AG09309 (cell line): ENCODE results near the gene PDSS2.
"Not testable (repeated sequence)": the region's sequence is repeated elsewhere in the genome, so short reads cannot be mapped to it uniquely, and the experiment has no call there.

Experiments
- DNase-seq: peaks from one replicate; pipeline ENCODE4 v3.0.0-alpha.2; 2010; ENCODE audit warnings: low read depth
- H3K4me3 ChIP-seq: 2 replicates; pipeline ENCODE4 v1.5.1; 2011; ENCODE audit warnings: mild to moderate bottlenecking, low read depth, low read length, moderate library complexity; ENCODE audit not compliant: control insufficient read depth
- TF ChIP-seq, protein P1 (sequence below): IDR thresholded peaks from 2 replicates; pipeline ENCODE4 v1.5.1; 2011; ENCODE audit warnings: mild to moderate bottlenecking, low read depth, low read length, inconsistent platforms; ENCODE audit not compliant: insufficient read depth, control insufficient read depth; ENCODE audit errors: missing control alignments

Gene PDSS2

DNA sequence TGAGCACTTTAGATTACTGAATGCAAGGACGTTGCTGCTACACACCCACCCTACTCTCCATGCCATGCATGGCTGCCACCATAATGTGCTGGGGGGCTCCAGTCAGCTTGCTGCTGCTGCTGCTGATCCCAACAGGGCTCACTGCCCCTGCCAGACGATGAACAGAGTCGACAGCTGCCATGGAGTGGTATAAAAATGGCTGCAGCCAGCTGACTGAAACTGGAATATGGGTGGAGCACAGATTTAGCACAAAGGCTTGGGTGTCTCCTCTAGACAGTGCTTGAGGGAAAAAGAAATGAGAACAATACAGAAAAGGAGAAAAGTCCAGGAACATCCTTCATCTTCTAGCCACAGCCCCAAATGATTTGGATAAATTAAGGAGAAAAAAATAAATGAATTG, 150.7 kb downstream of the PDSS2 start:
- DNase-seq: no peak
- no peak overlapping the region for H3K4me3 ChIP-seq
- TF ChIP-seq, protein P1, sequence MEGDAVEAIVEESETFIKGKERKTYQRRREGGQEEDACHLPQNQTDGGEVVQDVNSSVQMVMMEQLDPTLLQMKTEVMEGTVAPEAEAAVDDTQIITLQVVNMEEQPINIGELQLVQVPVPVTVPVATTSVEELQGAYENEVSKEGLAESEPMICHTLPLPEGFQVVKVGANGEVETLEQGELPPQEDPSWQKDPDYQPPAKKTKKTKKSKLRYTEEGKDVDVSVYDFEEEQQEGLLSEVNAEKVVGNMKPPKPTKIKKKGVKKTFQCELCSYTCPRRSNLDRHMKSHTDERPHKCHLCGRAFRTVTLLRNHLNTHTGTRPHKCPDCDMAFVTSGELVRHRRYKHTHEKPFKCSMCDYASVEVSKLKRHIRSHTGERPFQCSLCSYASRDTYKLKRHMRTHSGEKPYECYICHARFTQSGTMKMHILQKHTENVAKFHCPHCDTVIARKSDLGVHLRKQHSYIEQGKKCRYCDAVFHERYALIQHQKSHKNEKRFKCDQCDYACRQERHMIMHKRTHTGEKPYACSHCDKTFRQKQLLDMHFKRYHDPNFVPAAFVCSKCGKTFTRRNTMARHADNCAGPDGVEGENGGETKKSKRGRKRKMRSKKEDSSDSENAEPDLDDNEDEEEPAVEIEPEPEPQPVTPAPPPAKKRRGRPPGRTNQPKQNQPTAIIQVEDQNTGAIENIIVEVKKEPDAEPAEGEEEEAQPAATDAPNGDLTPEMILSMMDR: no peak

DNA sequence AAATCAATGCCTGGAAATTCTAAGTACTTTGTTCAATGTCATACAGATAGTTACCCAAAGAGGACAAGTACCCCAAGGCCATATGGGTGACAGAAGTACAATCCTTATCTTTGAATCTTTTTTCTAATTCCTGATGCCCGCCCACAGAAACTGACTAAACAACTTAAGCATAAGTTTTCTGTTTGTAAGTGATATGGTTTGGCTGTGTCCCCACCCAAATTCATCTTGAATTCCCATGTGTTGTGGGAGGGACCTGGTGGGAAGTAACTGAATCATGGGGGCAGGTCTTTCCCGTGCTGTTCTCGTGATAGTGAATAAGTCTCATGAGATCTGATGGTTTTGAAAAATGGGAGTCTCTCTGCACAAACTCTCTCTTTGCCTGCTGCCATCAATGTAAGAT, 153.4 kb downstream of the PDSS2 start:
- DNase-seq, H3K4me3 ChIP-seq: not testable (repeated sequence)

DNA sequence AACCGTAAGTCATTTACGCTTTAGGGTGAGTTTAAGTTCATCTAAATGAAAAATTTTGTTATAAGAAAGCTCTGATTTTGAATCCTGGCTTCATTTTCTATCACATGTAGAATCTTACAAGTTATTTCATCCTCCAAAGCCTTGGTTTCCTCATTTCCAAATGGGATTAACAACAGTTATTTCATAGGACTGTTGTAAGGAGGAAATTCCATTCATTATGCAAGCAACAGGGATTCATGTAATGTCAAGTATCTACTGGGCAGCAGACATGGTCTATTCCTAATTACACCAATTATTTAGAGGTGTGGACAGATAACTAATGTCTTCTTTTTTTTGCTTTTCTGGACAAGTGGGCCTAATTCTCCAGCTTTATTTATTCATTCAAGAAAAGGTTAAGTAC, 154.0 kb downstream of the PDSS2 start:
- H3K4me3 ChIP-seq: no peak overlapping the region
- TF ChIP-seq, protein P1: no peak
- DNase-seq: peak; percentile 7

DNA sequence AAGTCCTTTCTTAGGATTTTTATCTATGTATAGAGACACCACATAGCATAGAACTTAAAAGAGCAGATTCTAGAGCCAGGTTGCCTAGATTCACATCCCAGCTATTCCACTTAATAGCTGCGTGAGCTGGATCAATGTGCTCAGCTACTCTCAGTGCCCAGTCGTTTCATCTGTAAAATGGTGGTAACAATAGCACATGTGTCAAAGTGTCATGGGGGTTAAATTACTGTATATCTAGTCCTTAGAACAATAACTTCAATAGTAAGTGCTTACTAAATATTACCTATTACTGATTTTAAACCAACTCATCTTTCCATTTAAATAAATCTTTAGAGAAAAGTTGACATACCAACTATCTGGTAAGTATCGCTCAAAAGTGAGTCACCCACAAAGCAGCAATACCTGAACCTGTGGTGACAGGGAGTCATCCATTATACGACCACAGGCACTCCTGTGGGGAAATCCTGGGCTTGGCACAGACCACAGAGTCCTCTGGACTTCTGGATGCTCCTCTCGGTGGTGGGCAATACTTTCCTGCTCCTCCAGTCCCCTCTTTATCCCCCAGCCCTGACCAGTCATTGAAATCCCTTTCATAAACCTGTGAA, 154.8 kb downstream of the PDSS2 start:
- H3K4me3 ChIP-seq: no peak overlapping the region
- no peak for DNase-seq
- TF ChIP-seq, protein P1: no peak

DNA sequence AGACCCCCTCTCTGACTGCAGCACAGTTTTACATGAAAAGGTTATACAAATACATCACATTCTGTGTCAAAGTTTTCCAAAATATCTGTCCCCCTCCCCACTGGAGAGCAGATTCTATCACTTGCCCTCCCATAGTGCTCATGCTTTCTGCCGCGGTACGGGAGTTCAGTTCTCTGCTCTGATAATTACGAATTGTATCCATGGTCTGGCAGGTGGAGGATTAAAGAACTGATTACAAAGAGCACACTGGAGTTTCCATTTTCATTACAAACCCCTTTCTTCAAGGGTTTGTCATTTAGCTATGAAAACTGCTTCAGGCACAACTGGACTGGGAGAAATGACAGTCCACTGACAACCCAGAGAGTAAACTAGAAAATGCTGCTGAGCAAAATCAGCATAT, 166.0 kb downstream of the PDSS2 start:
- DNase-seq: no peak
- H3K4me3 ChIP-seq: no peak overlapping the region
- TF ChIP-seq, protein P1: no peak

DNA sequence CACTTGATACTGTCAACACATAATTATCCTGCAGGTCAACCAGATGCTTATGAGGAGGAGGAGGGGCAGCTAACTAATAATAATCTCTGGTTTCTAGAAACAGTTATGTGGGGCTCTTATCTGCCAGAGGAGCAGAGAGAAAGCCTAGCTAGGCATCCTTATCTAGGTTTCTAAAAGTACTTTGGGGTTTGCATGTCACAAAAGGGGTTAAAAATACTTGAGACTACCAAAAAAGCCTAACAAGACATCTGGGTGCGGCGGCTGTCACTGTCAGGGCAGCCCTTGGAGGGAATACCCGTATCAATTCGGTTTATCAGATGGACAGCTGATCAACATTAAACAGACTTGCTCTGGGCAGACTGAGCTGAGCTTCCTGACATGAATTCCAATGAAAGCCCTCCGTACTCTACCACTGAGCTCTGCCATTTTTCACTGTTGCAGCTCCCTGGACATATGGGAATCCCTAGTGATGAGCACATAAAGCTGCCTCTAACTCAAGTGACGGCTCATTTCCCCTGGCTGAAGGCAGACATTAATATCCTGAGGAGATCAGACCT, 166.6 kb downstream of the PDSS2 start:
- TF ChIP-seq, protein P1: no peak

DNA sequence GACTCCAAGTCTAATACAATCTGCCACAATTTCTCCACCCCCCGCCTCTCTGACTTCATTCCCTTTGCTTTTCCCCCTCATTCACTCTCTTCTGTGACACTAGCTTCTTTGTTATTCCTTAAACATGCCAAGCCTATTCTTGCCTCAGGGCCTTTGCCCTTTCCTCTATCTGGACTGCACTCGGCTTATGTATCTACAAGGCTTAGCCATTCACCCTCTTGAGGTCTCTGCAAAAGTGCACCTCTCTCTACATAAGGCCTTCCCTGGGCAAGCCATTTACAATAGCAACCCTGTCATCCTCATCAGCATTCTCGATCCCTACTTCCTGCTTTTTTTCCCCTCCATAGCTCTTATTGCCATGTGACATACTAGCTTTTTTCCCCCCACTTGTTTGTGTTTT, 168.9 kb downstream of the PDSS2 start:
- TF ChIP-seq, protein P1: no peak
- DNase-seq: no peak
- no peak overlapping the region for H3K4me3 ChIP-seq

More for the DNA sequence above, 166.6 kb downstream of the PDSS2 start:
- no peak overlapping the region for H3K4me3 ChIP-seq
- no peak for DNase-seq

DNA sequence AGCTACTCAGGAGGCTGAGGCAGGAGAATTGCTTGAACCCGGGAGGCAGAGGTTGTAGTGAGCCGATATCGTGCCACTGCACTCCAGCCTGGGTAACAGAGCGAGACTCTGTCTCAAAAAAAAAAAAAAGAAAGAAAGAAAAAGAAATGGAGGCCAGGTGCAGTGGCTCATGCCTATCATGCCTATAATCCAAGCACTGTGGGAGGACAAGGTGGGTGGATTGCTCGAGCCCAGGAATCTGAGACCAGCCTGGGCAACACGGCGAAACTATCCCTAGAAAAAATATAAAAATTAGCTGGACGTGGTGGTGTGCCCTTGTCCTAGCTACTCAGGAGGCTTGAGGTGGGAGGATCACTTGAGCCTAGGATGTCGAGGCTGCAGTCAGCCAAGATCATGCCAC, 170.1 kb downstream of the PDSS2 start:
- DNase-seq, H3K4me3 ChIP-seq: not testable (repeated sequence)

DNA sequence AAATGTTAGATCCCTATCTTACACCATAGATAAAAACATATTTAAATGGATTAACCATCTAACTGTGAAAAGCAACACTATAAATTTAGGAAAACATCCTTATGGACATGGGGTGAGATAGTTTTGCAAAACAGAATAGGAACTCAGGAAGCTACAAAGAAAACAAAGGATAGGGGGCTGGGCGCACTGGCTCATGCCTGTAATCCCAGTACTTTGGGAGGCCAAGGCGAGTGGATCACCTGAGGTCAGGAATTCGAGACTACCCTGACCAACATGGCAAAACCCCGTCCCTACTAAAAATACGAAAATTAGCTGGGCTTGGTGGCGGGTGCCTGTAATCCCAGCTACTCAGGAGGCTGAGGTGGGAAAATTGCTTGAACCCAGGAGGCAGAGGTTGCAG, 173.7 kb downstream of the PDSS2 start:
- H3K4me3 ChIP-seq, DNase-seq: not testable (repeated sequence)
